ENCODE measurements around the gene KCNAB1.

Gene KCNAB1

GRCh38 chr3:156388497-156389448, 268.4 kb downstream of the KCNAB1 start:
- no peak overlapping the region for H3K27ac ChIP-seq (ENCODE audit: insufficient read depth in 1 of 2, low read depth in 1 of 2, low read length in 2 of 2, poor library complexity in 1 of 2, severe bottlenecking in 2 of 2)
- H3K4me3 ChIP-seq (ENCODE audit: control insufficient read depth in 1 of 7, extremely low read depth in 1 of 7, insufficient read depth in 4 of 7, low read depth in 2 of 7, low read length in 6 of 7), result no peak overlapping the region
- no peaks in the 10 kb centered on the region for H3K9me3 ChIP-seq (ENCODE audit: control extremely low read depth in 1 of 5, control insufficient read depth in 4 of 5, insufficient read depth in 2 of 5, low read depth in 1 of 5, low read length in 4 of 5)
- POLR2A ChIA-PET, result no interaction called here
- DNase-seq, result peak in 2 of 3 donors; percentile 19 to 44
- CTCF ChIA-PET, result interaction anchor here (1.0 kb wide), 2 partner anchors 10 to 236 kb away, joined by 3 read pairs; no protein-coding TSS in a partner anchor
- no peaks in the 10 kb centered on the region for H3K36me3 ChIP-seq (ENCODE audit: control insufficient read depth in 4 of 4, insufficient read depth in 4 of 4, low read length in 3 of 4)
- 97% methylated on average over 3 of the region's 6 CpGs for WGBS (ENCODE audit: insufficient coverage)
- no peaks in the 10 kb centered on the region for H3K27me3 ChIP-seq (replicated peaks in 2 of 5; ENCODE audit: control insufficient read depth in 4 of 5, insufficient read depth in 5 of 5, low read length in 4 of 5)
- H3K4me1 ChIP-seq (ENCODE audit: control extremely low read depth in 1 of 4, control insufficient read depth in 4 of 4, insufficient read depth in 4 of 4, low read length in 3 of 4), result peaks cover 0 to 12% (median 0%) of the 10 kb centered on the region in 4 experiments

GRCh38 chr3:156389449-156389950, 269.1 kb downstream of the KCNAB1 start:
- POLR2A ChIA-PET, result no interaction called here
- no peak overlapping the region for H3K27ac ChIP-seq (ENCODE audit: insufficient read depth in 1 of 2, low read depth in 1 of 2, low read length in 2 of 2, poor library complexity in 1 of 2, severe bottlenecking in 2 of 2)
- no peak overlapping the region for H3K4me3 ChIP-seq (ENCODE audit: control insufficient read depth in 1 of 7, extremely low read depth in 1 of 7, insufficient read depth in 4 of 7, low read depth in 2 of 7, low read length in 6 of 7)
- no peaks in the 10 kb centered on the region for H3K9me3 ChIP-seq (ENCODE audit: control extremely low read depth in 1 of 5, control insufficient read depth in 4 of 5, insufficient read depth in 2 of 5, low read depth in 1 of 5, low read length in 4 of 5)
- no peaks in the 10 kb centered on the region for H3K36me3 ChIP-seq (ENCODE audit: control insufficient read depth in 4 of 4, insufficient read depth in 4 of 4, low read length in 3 of 4)
- DNase-seq, result no peak
- 100% methylated on average over 3 of the region's 3 CpGs for WGBS (ENCODE audit: insufficient coverage)
- peaks cover 0 to 12% (median 0%) of the 10 kb centered on the region in 4 experiments for H3K4me1 ChIP-seq (ENCODE audit: control extremely low read depth in 1 of 4, control insufficient read depth in 4 of 4, insufficient read depth in 4 of 4, low read length in 3 of 4)
- CTCF ChIA-PET, result interaction anchor here (1.0 kb wide), 1 partner anchor 11 kb away, joined by 3 read pairs; no protein-coding TSS in a partner anchor
- H3K27me3 ChIP-seq (replicated peaks in 2 of 5; ENCODE audit: control insufficient read depth in 4 of 5, insufficient read depth in 5 of 5, low read length in 4 of 5), result no peaks in the 10 kb centered on the region

- 96% methylated on average over 4 of the region's 4 CpGs for WGBS (ENCODE audit: insufficient coverage)
- no peak overlapping the region for H3K27ac ChIP-seq (ENCODE audit: insufficient read depth in 1 of 2, low read depth in 1 of 2, low read length in 2 of 2, poor library complexity in 1 of 2, severe bottlenecking in 2 of 2)
- peaks cover 0 to 12% (median 0%) of the 10 kb centered on the region in 4 experiments for H3K4me1 ChIP-seq (ENCODE audit: control extremely low read depth in 1 of 4, control insufficient read depth in 4 of 4, insufficient read depth in 4 of 4, low read length in 3 of 4)
- H3K27me3 ChIP-seq (replicated peaks in 2 of 5; ENCODE audit: control insufficient read depth in 4 of 5, insufficient read depth in 5 of 5, low read length in 4 of 5), result no peaks in the 10 kb centered on the region
- DNase-seq, result no peak
- H3K36me3 ChIP-seq (ENCODE audit: control insufficient read depth in 4 of 4, insufficient read depth in 4 of 4, low read length in 3 of 4), result no peaks in the 10 kb centered on the region
- no peaks in the 10 kb centered on the region for H3K9me3 ChIP-seq (ENCODE audit: control extremely low read depth in 1 of 5, control insufficient read depth in 4 of 5, insufficient read depth in 2 of 5, low read depth in 1 of 5, low read length in 4 of 5)
- POLR2A ChIA-PET, result no interaction called here
- CTCF ChIA-PET, result interaction anchor here (1.1 to 2.5 kb wide), 2 partner anchors 9 to 12 kb away, joined by 3 to 7 read pairs; no protein-coding TSS in a partner anchor
- H3K4me3 ChIP-seq (ENCODE audit: control insufficient read depth in 1 of 7, extremely low read depth in 1 of 7, insufficient read depth in 4 of 7, low read depth in 2 of 7, low read length in 6 of 7), result no peak overlapping the region
Measured at GRCh38 chr3:156390846-156391245, 270.5 kb downstream of the KCNAB1 start.

- POLR2A ChIA-PET, result no interaction called here
Measured at GRCh38 chr3:156395961-156396710, 275.8 kb downstream of the KCNAB1 start.

GRCh38 chr3:156396851-156397250, 276.5 kb downstream of the KCNAB1 start:
- H3K9me3 ChIP-seq (ENCODE audit: control extremely low read depth in 1 of 5, control insufficient read depth in 4 of 5, insufficient read depth in 2 of 5, low read depth in 1 of 5, low read length in 4 of 5), result no peaks in the 10 kb centered on the region
- ChIA-PET POLR2A (no interaction called here), CTCF (no interaction called here)
- H3K4me1 ChIP-seq (ENCODE audit: control extremely low read depth in 1 of 4, control insufficient read depth in 4 of 4, insufficient read depth in 4 of 4, low read length in 3 of 4), result no peaks in the 10 kb centered on the region
- no peak overlapping the region for H3K4me3 ChIP-seq (ENCODE audit: control insufficient read depth in 1 of 7, extremely low read depth in 1 of 7, insufficient read depth in 4 of 7, low read depth in 2 of 7, low read length in 6 of 7)
- H3K27ac ChIP-seq (ENCODE audit: insufficient read depth in 1 of 2, low read depth in 1 of 2, low read length in 2 of 2, poor library complexity in 1 of 2, severe bottlenecking in 2 of 2), result no peak overlapping the region
- H3K27me3 ChIP-seq (replicated peaks in 2 of 5; ENCODE audit: control insufficient read depth in 4 of 5, insufficient read depth in 5 of 5, low read length in 4 of 5), result no peaks in the 10 kb centered on the region
- no peaks in the 10 kb centered on the region for H3K36me3 ChIP-seq (ENCODE audit: control insufficient read depth in 4 of 4, insufficient read depth in 4 of 4, low read length in 3 of 4)
- 100% methylated on average over 3 of the region's 4 CpGs for WGBS (ENCODE audit: insufficient coverage)
- no peak for DNase-seq

More at GRCh38 chr3:156395961-156396710, 275.8 kb downstream of the KCNAB1 start:
- Histone ChIP-seq H3K4me3 (ENCODE audit: control insufficient read depth in 1 of 7, extremely low read depth in 1 of 7, insufficient read depth in 4 of 7, low read depth in 2 of 7, low read length in 6 of 7) (no peak overlapping the region), H3K27me3 (replicated peaks in 2 of 5; ENCODE audit: control insufficient read depth in 4 of 5, insufficient read depth in 5 of 5, low read length in 4 of 5) (no peaks in the 10 kb centered on the region), H3K27ac (ENCODE audit: insufficient read depth in 1 of 2, low read depth in 1 of 2, low read length in 2 of 2, poor library complexity in 1 of 2, severe bottlenecking in 2 of 2) (no peak overlapping the region), H3K9me3 (ENCODE audit: control extremely low read depth in 1 of 5, control insufficient read depth in 4 of 5, insufficient read depth in 2 of 5, low read depth in 1 of 5, low read length in 4 of 5) (no peaks in the 10 kb centered on the region), H3K4me1 (ENCODE audit: control extremely low read depth in 1 of 4, control insufficient read depth in 4 of 4, insufficient read depth in 4 of 4, low read length in 3 of 4) (peaks cover 0 to 4% (median 0%) of the 10 kb centered on the region in 4 experiments), H3K36me3 (ENCODE audit: control insufficient read depth in 4 of 4, insufficient read depth in 4 of 4, low read length in 3 of 4) (no peaks in the 10 kb centered on the region)
- peak in 1 of 3 donors; percentile 11 for DNase-seq
- CTCF ChIA-PET, result no interaction called here
- WGBS (ENCODE audit: insufficient coverage), result 95% methylated on average over 4 of the region's 4 CpGs

- no peak for DNase-seq
- ChIA-PET CTCF (no interaction called here), POLR2A (no interaction called here)
- Histone ChIP-seq H3K9me3 (ENCODE audit: control extremely low read depth in 1 of 5, control insufficient read depth in 4 of 5, insufficient read depth in 2 of 5, low read depth in 1 of 5, low read length in 4 of 5) (no peaks in the 10 kb centered on the region), H3K36me3 (ENCODE audit: control insufficient read depth in 4 of 4, insufficient read depth in 4 of 4, low read length in 3 of 4) (no peaks in the 10 kb centered on the region), H3K27me3 (replicated peaks in 2 of 5; ENCODE audit: control insufficient read depth in 4 of 5, insufficient read depth in 5 of 5, low read length in 4 of 5) (no peaks in the 10 kb centered on the region), H3K4me3 (ENCODE audit: control insufficient read depth in 1 of 7, extremely low read depth in 1 of 7, insufficient read depth in 4 of 7, low read depth in 2 of 7, low read length in 6 of 7) (no peak overlapping the region), H3K27ac (ENCODE audit: insufficient read depth in 1 of 2, low read depth in 1 of 2, low read length in 2 of 2, poor library complexity in 1 of 2, severe bottlenecking in 2 of 2) (no peak overlapping the region), H3K4me1 (ENCODE audit: control extremely low read depth in 1 of 4, control insufficient read depth in 4 of 4, insufficient read depth in 4 of 4, low read length in 3 of 4) (no peaks in the 10 kb centered on the region)
Measured at GRCh38 chr3:156397534-156397933, 277.2 kb downstream of the KCNAB1 start.
